Lower lobe of right lung (tissue), 2 donors: Measurements from ENCODE around the gene CXCL16. TPM values are rescaled to one million over a fixed set of nuclear protein-coding genes. Genes with fewer than 3 reads are reported as not detected.
"Not testable (repeated sequence)": the region's sequence is repeated elsewhere in the genome, so short reads cannot be mapped to it uniquely, and the experiment has no call there.

Experiments
- ATAC-seq, 2 donors: fragments of 200-7000 bp; cut with Tn5 transposase; one replicate each; pipeline ENCODE4 v1.9.1; 2020 to 2022; ENCODE audit warnings: mild to moderate bottlenecking in 2 of 2, moderate library complexity in 2 of 2
- DNase-seq: peaks from one replicate; pipeline ENCODE4 v3.0.0-alpha.2; 2020
- H3K27ac ChIP-seq: fragments of 200-600 bp; one replicate; pipeline ENCODE4 v1.8.0; 2022
- H3K27me3 ChIP-seq: fragments of 200-600 bp; one replicate; pipeline ENCODE4 v1.8.0; 2022; ENCODE audit warnings: low read depth
- H3K36me3 ChIP-seq: fragments of 200-600 bp; one replicate; pipeline ENCODE4 v1.8.0; 2022; ENCODE audit warnings: mild to moderate bottlenecking
- H3K4me1 ChIP-seq: fragments of 200-600 bp; one replicate; pipeline ENCODE4 v1.8.0; 2022
- H3K4me3 ChIP-seq: fragments of 200-600 bp; one replicate; pipeline ENCODE4 v1.8.0; 2022; ENCODE audit warnings: mild to moderate bottlenecking
- H3K9me3 ChIP-seq: fragments of 200-600 bp; one replicate; pipeline ENCODE4 v1.8.0; 2022
- CTCF ChIP-seq: fragments of 200-600 bp; IDR thresholded peaks from one replicate; pipeline ENCODE4 v1.8.0; 2022; ENCODE audit warnings: antibody characterized with exemption, mild to moderate bottlenecking
- intact Hi-C: fragments of 100-400 bp; cut with DNase I; formaldehyde crosslinking; loops from one replicate; pipeline ENCODE4 v1.11.0; 2022
- total RNA-seq: library from RNA; stranded (reverse); fragmentation: NEBNext Ultra II Directional; extraction: Animal tissue kit (Norgen Biotek cat#: 25700); gene quantifications from one replicate; pipeline ENCODE4 v1.2.1, GENCODE V29; 2021
- donor health status: DM: no; HTN: yes; CAD: no; lungs with severe emphysema.

Gene CXCL16
- total RNA-seq, 1 donor from 2014 or later, result 249 TPM

- Histone ChIP-seq H3K9me3 (no peaks in the 10 kb centered on the region), H3K27me3 (no peaks in the 10 kb centered on the region), H3K36me3 (peaks cover 15% of the 10 kb centered on the region), H3K27ac (no peak overlapping the region), H3K4me1 (peaks cover 15% of the 10 kb centered on the region), H3K4me3 (no peak overlapping the region)
- no peak for TF ChIP-seq CTCF
- intact Hi-C loops, result no loop called here
- DNase-seq (no peak), ATAC-seq (no peak)
Observed at GRCh38 chr17:4701116-4701515, 38.6 kb downstream of the CXCL16 start.

DNA sequence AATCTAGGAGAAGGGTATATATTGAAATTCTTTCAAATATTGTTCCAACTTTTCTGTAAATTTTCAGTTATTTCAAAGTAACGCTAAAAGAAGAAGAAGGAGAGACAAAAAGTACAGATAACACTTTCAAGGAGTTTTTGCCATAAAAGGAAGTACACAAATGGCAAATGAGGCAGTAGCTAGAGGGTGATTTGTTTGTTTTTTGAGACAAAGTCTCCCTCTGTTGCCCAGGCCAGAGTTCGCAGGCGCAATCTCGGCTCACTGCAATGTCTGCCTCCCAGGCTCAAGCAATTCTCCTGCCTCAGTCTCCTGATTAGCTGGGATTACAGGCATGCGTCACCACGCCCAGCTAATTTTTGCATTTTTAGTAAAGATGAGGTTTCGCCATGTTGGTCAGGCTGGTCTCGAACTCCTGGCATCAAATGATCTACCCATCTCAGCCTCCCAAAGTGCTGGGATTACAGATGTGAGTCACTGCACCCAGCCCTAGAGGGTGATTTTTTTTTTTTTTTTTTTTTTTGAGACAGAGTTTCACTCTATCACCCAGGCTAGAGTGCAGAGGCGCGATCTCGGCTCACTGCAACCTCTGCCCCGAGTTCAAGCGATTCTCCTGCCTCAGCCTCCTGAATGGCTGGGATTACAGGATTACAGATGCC is 40.2 kb downstream of the CXCL16 start:
- intact Hi-C loops, H3K4me3 ChIP-seq, H3K27ac ChIP-seq, DNase-seq, H3K27me3 ChIP-seq, ATAC-seq, H3K9me3 ChIP-seq: not testable (repeated sequence)
- peaks cover 15% of the 10 kb centered on the region for H3K4me1 ChIP-seq
- peaks cover 15% of the 10 kb centered on the region for H3K36me3 ChIP-seq

DNA sequence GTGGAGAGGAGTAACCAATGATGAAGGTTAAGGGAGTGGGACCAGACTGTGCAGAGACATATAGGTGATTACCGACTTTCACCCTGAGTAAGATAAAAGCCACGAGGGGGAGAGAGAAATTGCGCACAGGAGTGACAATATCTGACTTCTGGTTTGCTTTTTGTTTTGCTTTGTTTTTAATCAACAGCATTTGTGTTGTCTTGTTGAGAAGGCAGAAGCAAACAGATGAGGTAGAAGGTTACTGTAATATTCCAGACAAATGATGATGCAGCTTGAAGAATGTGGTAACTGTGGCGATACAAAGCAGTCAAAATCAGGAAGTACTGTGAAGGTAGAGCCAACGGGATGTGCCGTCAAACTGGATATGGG is 43.3 kb downstream of the CXCL16 start:
- H3K4me1 ChIP-seq, result no peaks in the 10 kb centered on the region

GRCh38 chr17:4693416-4693815 is 46.3 kb downstream of the CXCL16 start:
- Histone ChIP-seq H3K27ac (no peak overlapping the region), H3K36me3 (peaks cover 36% of the 10 kb centered on the region), H3K27me3 (no peaks in the 10 kb centered on the region), H3K4me3 (no peak overlapping the region), H3K9me3 (no peaks in the 10 kb centered on the region), H3K4me1 (no peaks in the 10 kb centered on the region)
- DNase-seq, result no peak
- ATAC-seq, result no peak
- TF ChIP-seq CTCF, result no peak
- intact Hi-C loops, result no loop called here

More for the DNA sequence above, 43.3 kb downstream of the CXCL16 start:
- peak in 1 of 2 donors; percentile 25 for ATAC-seq
- Histone ChIP-seq H3K27me3 (no peaks in the 10 kb centered on the region), H3K27ac (no peak overlapping the region), H3K36me3 (peaks cover 21% of the 10 kb centered on the region), H3K4me3 (no peak overlapping the region), H3K9me3 (no peaks in the 10 kb centered on the region)
- no peak for TF ChIP-seq CTCF
- intact Hi-C loops, result no loop called here
- DNase-seq, result no peak

GRCh38 chr17:4691686-4692085 is 48.0 kb downstream of the CXCL16 start:
- H3K27ac ChIP-seq, result no peak overlapping the region
- DNase-seq (no peak), ATAC-seq (no peak)
- no peak overlapping the region for H3K4me3 ChIP-seq
- H3K27me3 ChIP-seq, result no peaks in the 10 kb centered on the region
- no peak for TF ChIP-seq CTCF
- H3K36me3 ChIP-seq, result peaks cover 30% of the 10 kb centered on the region
- no peaks in the 10 kb centered on the region for H3K9me3 ChIP-seq
- no peaks in the 10 kb centered on the region for H3K4me1 ChIP-seq
- intact Hi-C loops, result no loop called here

DNA sequence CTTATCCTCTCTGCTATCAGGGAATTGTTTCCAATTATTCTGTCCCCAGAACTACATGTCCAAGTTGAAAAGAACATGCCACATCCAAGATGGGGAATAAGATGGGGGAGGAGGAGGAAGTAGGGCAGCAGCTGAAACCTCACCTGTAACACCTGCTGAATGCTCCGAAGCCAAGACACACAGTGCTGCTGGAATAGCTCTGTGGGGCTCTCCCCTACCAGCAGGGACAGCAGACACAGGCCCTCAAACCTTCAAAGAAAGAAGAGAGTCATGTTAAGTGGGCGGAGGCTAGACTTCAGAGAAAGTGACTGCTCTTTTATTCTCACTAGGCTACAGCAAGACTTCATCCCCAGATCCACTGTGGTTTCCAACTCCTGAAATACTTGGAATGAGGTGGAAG is 49.0 kb downstream of the CXCL16 start:
- Histone ChIP-seq H3K4me3 (no peak overlapping the region), H3K9me3 (no peaks in the 10 kb centered on the region), H3K36me3 (peaks cover 25% of the 10 kb centered on the region), H3K27me3 (no peaks in the 10 kb centered on the region), H3K4me1 (no peaks in the 10 kb centered on the region), H3K27ac (no peak overlapping the region)
- DNase-seq, result no peak
- intact Hi-C loops, result no loop called here
- TF ChIP-seq CTCF, result no peak
- no peak for ATAC-seq

DNA sequence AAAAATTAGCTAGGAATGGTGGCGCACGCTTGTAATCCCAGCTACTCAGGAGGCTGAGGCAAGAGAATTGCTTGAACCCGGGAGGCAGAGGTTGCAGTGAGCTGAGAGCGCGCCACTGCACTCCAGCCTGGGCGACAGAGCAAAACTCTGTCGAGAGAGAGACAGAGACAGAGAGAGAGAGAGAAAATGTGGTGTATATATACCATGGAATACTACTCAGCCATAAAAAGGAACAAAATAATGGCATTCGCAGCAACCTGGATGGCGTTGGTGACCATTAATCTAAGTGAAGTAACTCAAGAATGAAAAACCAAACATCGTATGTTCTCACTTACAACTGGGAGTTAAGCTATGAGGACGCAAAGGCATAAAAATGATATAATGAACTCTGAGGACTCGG is 49.9 kb downstream of the CXCL16 start:
- H3K27me3 ChIP-seq, ATAC-seq, H3K4me3 ChIP-seq, H3K4me1 ChIP-seq, H3K9me3 ChIP-seq, H3K27ac ChIP-seq, intact Hi-C loops, DNase-seq: not testable (repeated sequence)
- peaks cover 28% of the 10 kb centered on the region for H3K36me3 ChIP-seq

GRCh38 chr17:4683739-4684138 is 56.0 kb downstream of the CXCL16 start:
- not testable (repeated sequence) for ATAC-seq, DNase-seq

More at GRCh38 chr17:4683739-4684138, 56.0 kb downstream of the CXCL16 start:
- H3K27me3 ChIP-seq, intact Hi-C loops, H3K4me3 ChIP-seq, H3K9me3 ChIP-seq, H3K4me1 ChIP-seq, H3K27ac ChIP-seq: not testable (repeated sequence)
- peaks cover 49% of the 10 kb centered on the region for H3K36me3 ChIP-seq
